Anterior cingulate cortex (tissue), 58 donors: ENCODE results near the gene PCID2.
A peak's percentile ranks its signal among the peaks of the same experiment; 100 is the strongest.

ENCODE experiments used
- DNase-seq, 58 donors: peaks; one replicate each; lab custom pipeline; 2025; lab: John Stamatoyannopoulos, UW

Gene PCID2

DNA sequence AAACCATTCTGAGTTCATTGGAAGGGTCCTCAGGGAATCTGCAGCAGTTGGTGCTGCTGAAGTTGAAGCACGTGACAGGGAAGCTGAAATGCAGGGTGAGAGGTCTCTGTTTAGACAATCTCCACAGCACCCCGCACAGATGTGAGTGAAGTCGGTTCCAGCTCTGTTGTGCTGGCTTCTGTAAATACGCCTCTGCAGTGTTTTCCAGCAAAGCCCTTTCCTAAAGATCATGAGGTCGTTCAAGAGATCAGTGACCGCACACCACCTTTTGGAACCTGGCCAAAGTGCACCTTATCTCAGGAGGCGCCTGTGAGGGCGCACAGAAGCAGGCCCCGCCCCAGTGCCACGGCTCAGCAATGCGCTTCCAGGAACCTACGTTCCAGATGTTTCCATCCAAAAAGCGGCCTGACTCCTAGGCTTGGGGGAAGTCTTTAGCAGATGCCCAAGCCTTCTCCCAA, 11.7 kb upstream of the PCID2 start:
- no peak for DNase-seq

DNA sequence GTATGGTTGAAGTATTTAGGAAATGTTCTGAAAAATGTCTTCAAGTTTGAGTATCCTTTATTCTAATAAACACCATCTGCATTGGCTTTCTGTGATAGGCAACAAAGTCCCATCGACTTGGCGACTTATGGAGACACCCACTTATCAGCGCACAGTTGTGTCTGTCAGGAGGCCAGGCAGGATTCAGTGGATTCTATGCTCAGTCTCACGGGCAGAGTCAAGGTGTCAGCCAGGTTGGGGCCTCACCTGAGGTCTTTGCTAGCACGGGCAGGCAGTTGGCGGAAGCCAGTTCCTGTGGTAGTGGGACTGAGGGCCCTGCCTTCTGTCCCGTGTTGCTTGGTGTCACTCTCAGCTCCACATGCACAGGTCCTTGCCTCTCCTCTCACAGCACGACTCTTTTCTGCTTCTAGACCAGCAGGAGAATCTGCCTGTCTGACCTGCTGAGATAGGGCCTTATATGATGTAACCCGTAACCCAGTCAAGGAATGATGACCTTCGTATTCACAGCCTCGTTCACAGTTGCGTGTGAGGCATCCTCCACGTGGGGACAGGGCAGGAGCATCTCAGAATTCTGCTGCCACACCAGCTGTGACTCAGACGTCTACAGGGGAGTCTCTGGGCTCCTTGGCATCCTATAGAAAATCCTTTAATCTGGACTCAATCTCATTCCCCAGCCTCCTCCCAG, 10.9 kb upstream of the PCID2 start:
- no peak for DNase-seq

GRCh38 chr13:113218586-113218985, 10.1 kb upstream of the PCID2 start:
- DNase-seq: no peak

- DNase-seq: peak in 5 of 58 donors; percentile 6 to 30 (median 22)
Measured at GRCh38 chr13:113216254-113217048, 8.0 kb upstream of the PCID2 start.

GRCh38 chr13:113211774-113212173, 3.3 kb upstream of the PCID2 start:
- DNase-seq: no peak

DNA sequence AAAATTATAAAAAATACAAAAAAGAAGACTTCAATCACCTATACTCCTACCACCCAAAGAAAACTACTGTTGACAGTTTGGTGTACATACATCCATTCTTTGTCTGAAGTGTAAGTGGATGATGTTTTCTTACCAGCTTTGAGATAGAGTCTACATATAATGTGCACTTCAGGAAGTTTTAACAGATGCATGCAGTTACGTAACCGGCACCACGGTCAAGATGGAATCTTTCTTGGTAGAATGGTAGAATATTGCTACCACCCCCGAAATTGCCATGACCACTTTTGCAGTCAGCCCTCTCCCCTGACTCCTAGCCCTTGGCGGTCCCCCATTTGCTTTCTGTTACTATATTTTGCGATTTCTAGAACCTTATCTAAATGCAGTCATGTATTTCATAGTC, 2.4 kb upstream of the PCID2 start:
- DNase-seq: no peak

DNA sequence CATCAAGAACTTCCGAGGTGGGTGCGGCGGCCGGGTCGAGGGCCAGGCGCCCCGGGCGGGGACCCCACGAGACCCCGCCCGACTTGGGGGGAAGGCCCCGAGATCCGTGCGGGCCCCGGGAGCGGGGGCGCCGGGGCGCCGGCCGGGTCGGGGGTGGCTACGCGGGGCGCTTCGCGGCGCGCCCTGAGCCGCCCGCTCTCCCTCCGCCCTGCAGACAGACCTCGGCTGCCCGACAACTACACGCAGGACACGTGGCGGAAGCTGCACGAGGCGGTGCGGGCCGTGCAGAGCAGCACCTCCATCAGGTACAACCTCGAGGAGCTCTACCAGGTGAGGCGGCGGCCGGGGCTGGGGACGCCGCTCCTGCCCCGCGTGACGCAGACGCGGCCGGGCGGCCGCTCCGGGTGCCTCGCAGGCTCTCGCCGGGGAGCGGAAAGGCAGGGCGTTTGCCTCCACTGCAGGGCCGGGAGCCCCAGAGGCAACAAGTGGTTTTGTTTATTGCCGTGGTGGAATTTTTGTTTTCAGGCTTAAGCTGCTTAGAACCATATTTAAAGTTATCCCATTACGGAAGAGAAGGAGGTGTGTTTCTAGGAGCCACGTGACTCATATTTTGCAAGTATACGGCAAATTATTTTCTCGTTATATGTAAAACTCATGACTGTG, 1.4 kb upstream of the PCID2 start:
- DNase-seq: peak in 26 of 58 donors; percentile 14 to 52 (median 34)

GRCh38 chr13:113209336-113209758, 878 bp upstream of the PCID2 start, which contains the start of gene CUL4A:
Gene CUL4A, plus strand, starts transcription at chr13:113209613. Its CDS starts 15 bp downstream, at chr13:113209628.
- peak in 53 of 58 donors; percentile 8 to 82 (median 67) for DNase-seq

DNA sequence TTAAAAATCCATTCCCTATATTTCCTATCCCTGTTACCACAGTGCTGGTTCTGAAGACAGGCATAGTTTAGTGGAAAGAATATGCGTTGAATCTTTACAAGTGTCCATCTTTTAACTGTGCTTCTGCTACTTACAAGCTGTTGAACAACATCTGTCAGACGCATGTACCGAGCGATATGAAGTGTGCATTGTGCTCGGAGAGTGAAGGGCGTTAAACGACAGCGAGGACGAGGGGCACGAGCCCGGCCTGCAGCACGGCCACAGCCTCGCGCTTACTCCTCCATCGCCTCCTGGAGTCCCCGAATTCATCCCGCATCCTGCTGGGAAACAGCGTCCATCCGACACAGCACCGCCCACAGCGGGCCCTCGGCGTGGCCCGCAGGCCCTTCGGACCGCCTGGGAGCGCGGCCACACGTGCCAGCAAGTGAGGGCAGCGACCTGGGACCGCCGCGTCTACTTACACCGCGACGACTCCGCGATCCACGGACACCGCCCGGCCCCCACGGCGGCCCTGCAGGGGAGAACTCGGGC, 514 bp downstream of the PCID2 start:
- peak in 9 of 58 donors; percentile 33 to 71 (median 42) for DNase-seq

DNA sequence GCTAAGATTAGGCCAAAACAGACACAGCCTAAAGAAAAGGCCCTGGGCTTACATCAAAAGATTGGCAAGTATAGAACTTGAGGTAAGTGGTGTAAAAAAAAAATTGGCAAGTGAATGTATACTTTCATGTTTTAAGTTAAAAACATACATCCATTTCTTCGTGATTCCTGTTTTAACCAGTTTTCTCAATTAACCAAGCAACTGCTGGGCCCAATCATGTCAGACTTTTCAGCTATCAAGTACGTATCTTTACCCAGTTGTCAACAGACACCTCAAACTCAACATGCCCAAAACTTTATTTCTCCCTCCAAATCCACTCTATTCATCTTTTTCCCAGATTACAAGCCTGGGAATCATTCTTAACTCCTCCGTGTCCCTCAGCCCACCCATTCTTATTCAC, 1.0 kb downstream of the PCID2 start:
- DNase-seq: no peak

DNA sequence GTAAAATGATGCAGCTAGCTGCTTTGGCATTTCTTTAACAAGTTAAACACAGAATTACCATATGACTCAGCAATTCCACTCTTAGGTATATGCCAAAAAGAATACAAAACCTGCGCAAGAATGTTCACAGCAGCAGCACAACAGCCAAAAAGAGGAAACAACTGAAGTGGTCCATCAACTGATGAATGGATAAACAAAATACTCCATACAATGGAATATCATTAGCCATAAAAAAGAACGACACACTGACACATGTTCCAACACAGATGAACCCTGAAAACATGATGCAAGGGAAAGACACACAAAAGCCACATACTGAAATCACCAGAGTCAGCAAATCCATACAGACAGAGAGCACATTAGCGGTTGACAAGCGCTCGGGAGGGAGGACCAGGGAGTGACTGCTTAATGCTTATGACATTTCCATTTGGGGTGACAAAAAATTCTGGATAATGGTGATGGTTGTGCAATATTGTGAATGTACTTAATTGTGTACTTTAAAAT, 3.0 kb downstream of the PCID2 start:
- no peak for DNase-seq

GRCh38 chr13:113204378-113204734, 4.1 kb downstream of the PCID2 start:
- DNase-seq: no peak

DNA sequence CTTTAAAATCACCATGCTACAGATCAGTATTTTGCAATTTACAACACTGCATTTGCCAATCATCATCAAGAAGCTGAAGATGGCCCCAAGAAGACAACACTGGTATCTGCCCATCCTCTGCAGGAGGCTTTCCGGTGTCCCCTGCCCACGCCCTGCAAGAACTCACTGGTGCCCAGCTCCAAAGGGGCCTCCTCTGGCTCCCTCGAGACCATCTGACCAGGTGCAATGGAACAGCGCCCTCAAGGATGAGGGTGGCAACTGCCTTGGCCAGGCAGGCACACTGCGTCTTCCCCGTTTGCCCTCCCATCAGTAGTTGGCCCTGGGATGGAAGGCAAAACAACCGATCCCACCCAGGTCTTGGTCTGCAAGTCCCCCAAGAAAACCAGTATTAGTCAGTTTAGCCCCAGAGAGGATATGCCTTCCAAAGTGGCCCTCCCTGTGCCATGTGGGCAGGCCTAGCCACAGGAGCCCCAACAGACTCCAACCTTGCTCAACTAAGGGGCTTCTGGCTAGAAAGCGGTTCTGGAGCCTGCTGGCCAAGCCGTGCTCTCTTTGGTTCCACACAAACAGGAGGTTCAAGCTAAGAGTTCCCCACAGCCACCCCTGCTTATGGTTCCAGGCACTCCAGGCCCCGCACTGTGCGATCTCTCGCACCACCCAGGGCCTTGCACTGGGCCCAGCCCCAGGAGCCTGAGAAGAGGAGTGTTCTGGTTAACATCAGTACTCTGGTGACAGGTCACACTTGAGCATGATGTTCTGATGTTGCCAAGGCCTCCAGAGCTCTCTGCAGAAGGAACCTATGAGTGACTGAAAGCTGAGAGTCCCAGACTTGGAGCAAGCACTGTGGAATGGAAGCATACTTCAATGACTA, 4.7 kb downstream of the PCID2 start:
- no peak for DNase-seq

DNA sequence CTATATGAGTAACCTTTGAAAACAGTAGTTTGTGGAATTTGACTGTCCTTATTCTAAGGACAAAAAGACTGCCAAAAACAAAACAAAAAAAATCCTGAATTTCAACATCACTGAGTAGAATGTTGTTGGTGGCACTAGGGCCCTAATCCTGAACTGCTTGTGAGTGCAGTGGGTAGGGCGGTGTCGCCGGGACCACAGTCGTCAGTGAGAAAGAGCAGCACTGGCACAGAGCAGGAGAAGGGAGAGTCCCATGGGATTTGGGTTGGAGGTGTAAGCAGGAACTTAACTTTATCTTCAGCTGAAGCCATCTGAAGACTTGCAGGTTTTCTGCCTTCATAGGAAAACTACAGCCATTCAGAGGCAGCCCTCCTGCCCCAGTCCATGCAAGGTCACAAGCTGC, 5.6 kb downstream of the PCID2 start:
- DNase-seq: no peak

DNA sequence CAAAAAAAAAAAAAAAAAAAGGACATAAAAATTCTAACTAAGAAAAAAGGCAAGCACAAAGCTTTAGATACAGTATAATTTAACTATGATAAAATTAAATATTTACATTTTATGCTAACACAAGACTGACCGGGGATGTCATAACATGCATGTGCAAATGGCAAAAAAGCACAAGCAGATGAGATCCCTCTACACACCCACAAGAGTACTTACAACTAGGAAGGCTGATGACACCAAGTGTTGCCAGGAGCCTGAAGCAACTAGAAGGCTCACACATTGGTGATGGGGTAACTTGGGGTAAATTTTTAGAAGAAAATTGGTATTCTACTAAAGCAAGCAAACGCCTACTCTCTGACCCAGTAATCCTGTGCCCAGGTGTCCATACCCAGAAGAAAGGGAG, 6.7 kb downstream of the PCID2 start:
- no peak for DNase-seq

DNA sequence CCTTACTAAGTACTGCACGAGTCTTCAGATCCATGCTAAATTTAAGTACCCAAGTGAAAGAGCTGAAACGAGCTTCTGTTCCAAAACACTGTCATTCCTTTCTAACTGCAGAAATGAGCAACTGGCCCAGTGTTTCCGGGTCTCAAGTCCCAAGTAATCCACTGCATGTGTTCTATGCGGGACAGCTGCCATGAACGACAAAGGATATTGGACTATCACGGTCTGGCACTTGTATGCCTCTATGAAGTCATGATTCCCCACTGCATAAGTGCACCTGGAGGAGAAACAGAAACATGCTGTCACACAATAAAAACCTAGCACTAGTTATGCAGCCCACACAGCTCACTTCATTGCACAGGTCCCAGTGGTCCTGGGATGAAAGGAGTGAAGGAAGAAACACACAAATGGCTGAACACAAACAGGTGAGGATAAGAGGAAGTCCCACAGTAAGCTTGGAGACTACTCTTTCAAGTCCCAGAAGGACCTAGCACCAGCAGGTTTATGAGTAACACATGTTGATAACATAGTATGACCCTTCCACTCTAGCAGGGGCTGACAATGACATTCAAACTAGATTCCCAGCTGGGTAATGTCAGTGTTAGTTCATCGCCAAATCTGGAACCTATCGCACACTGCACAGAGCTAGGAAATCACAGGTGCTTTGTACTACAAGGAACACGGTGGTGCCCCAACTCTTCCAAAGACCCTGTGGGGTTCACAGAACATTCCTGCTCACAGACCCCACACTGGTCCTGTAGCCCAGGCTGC, 11.3 kb downstream of the PCID2 start:
- DNase-seq: no peak

DNA sequence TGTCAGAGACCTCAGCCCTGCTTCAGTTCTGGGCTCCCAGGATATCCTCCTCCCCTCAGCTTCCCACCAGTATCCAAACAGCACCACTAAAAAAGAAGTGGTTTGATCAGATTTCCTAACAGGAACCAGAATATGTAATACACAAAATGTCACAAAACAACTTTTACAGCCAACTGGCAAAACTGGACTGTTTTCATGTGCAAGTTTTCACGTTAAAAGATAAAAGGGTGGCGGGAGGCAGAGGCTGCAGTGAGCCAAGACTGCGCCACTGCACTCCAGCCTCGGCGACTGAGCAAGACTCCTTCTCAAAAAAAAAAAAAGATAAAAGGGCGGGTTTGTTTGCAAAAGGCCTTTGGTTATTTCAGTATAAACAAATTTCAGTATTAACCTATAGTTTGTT, 13.1 kb downstream of the PCID2 start:
- no peak for DNase-seq

- no peak for DNase-seq
Measured at GRCh38 chr13:113192902-113193301, 15.6 kb downstream of the PCID2 start.

GRCh38 chr13:113192279-113192678, 16.2 kb downstream of the PCID2 start:
- peak in 7 of 58 donors; percentile 14 to 55 (median 28) for DNase-seq
